H9 (cell line): ENCODE results near the gene PLCH1. TPM values are rescaled to one million over a fixed set of nuclear protein-coding genes. Genes with fewer than 3 reads are reported as not detected.

ENCODE experiments used
- DNase-seq: peaks from one replicate; pipeline ENCODE4 v3.0.0-alpha.2; 2017
- H2AFZ ChIP-seq: one replicate; pipeline ENCODE4 v1.6.1; 2013; ENCODE audit warnings: mild to moderate bottlenecking, low read length, control low read depth, moderate library complexity
- H2AK5ac ChIP-seq: 2 replicates; pipeline ENCODE4 v1.6.1; 2013; ENCODE audit warnings: low read length, control low read depth, mixed read lengths; ENCODE audit not compliant: insufficient read length
- H2BK120ac ChIP-seq: one replicate; pipeline ENCODE4 v1.6.1; 2013; ENCODE audit warnings: low read depth, mild to moderate bottlenecking, low read length, control low read depth, inconsistent platforms; ENCODE audit not compliant: poor library complexity, severe bottlenecking
- H2BK12ac ChIP-seq: 2 replicates; pipeline ENCODE4 v1.6.1; 2013; ENCODE audit warnings: low read length, control low read depth, mixed read lengths, low read depth; ENCODE audit not compliant: insufficient read length
- H2BK15ac ChIP-seq: 2 replicates; pipeline ENCODE4 v1.6.1; 2013; ENCODE audit warnings: low read depth, low read length, control low read depth
- H2BK20ac ChIP-seq: one replicate; pipeline ENCODE4 v1.6.1; 2013; ENCODE audit warnings: low read depth, mild to moderate bottlenecking, low read length, control low read depth, inconsistent platforms; ENCODE audit not compliant: poor library complexity, severe bottlenecking
- H2BK5ac ChIP-seq: 2 replicates; pipeline ENCODE4 v1.6.1; 2013; ENCODE audit warnings: low read length, control low read depth, mixed read lengths; ENCODE audit not compliant: insufficient read length
- H3K14ac ChIP-seq: 2 replicates; pipeline ENCODE4 v1.6.1; 2013; ENCODE audit warnings: low read length, control low read depth; ENCODE audit not compliant: insufficient read depth
- H3K18ac ChIP-seq: 2 replicates; pipeline ENCODE4 v1.6.1; 2013; ENCODE audit warnings: low read depth, mild to moderate bottlenecking, mixed read lengths, low read length, control low read depth; ENCODE audit not compliant: insufficient read length
- H3K23ac ChIP-seq: 2 replicates; pipeline ENCODE4 v1.6.1; 2013; ENCODE audit warnings: low read length, control low read depth, mixed read lengths, low read depth; ENCODE audit not compliant: insufficient read length
- H3K23me2 ChIP-seq: 2 replicates; pipeline ENCODE4 v1.6.1; 2013; ENCODE audit warnings: low read depth, mild to moderate bottlenecking, mixed read lengths, low read length, control low read depth; ENCODE audit not compliant: insufficient read length, poor library complexity, severe bottlenecking
- H3K27ac ChIP-seq: 2 replicates; pipeline ENCODE4 v1.5.1; 2013; ENCODE audit warnings: low read length, control low read depth, mixed read lengths, low read depth; ENCODE audit not compliant: insufficient read length
- H3K27me3 ChIP-seq: 2 replicates; pipeline ENCODE4 v1.6.1; 2013; ENCODE audit warnings: low read length, control low read depth, inconsistent platforms; ENCODE audit not compliant: insufficient read depth
- H3K4ac ChIP-seq: 2 replicates; pipeline ENCODE4 v1.6.1; 2013; ENCODE audit warnings: low read depth, mild to moderate bottlenecking, control low read depth, inconsistent platforms, low read length, moderate library complexity
- H3K4me1 ChIP-seq: 2 replicates; pipeline ENCODE4 v1.6.1; 2013; ENCODE audit warnings: low read length, control low read depth, inconsistent platforms; ENCODE audit not compliant: insufficient read depth
- H3K4me2 ChIP-seq: 2 replicates; pipeline ENCODE4 v1.6.1; 2013; ENCODE audit warnings: low read length, control low read depth, mixed read lengths; ENCODE audit not compliant: insufficient read length, insufficient read depth
- H3K56ac ChIP-seq: 2 replicates; pipeline ENCODE4 v1.6.1; 2013; ENCODE audit warnings: low read depth, mild to moderate bottlenecking, mixed read lengths, low read length, control low read depth; ENCODE audit not compliant: insufficient read length
- H3K79me1 ChIP-seq: 2 replicates; pipeline ENCODE4 v1.6.1; 2013; ENCODE audit warnings: low read depth, mild to moderate bottlenecking, moderate library complexity, low read length, control low read depth, inconsistent platforms; ENCODE audit not compliant: insufficient read depth, poor library complexity, severe bottlenecking
- H3K79me2 ChIP-seq: 2 replicates; pipeline ENCODE4 v1.6.1; 2013; ENCODE audit warnings: low read length, control low read depth, inconsistent platforms; ENCODE audit not compliant: insufficient read depth
- H3K9ac ChIP-seq: 2 replicates; pipeline ENCODE4 v1.6.1; 2013; ENCODE audit warnings: low read length, control low read depth, mixed read lengths; ENCODE audit not compliant: insufficient read length; ENCODE audit errors: extremely low read depth
- H3K9me3 ChIP-seq: one replicate; pipeline ENCODE4 v1.6.1; 2013; ENCODE audit warnings: low read depth, low read length, inconsistent platforms; ENCODE audit not compliant: control insufficient read depth
- H3T11ph ChIP-seq: one replicate; pipeline ENCODE4 v1.6.1; 2013; ENCODE audit warnings: mild to moderate bottlenecking, low read length, control low read depth, inconsistent platforms
- H4K20me1 ChIP-seq: one replicate; pipeline ENCODE4 v1.6.1; 2013; ENCODE audit not compliant: control insufficient read depth, insufficient read length, insufficient read depth
- H4K5ac ChIP-seq: 2 replicates; pipeline ENCODE4 v1.6.1; 2013; ENCODE audit warnings: low read depth, mild to moderate bottlenecking, mixed read lengths, low read length, control low read depth; ENCODE audit not compliant: insufficient read length
- H4K8ac ChIP-seq: replicated peaks from 2 replicates; pipeline ENCODE4 v1.6.1; 2013; ENCODE audit warnings: low read length, control low read depth, mixed read lengths, low read depth; ENCODE audit not compliant: insufficient read length
- H4K91ac ChIP-seq: 2 replicates; pipeline ENCODE4 v1.6.1; 2013; ENCODE audit warnings: low read depth, mild to moderate bottlenecking, moderate library complexity, mixed read lengths, low read length, control low read depth; ENCODE audit not compliant: insufficient read length
- H3K27ac Mint-ChIP-seq, 3 experiments: 2 replicates in 2 of 3; 3 replicates in 1 of 3; pipeline ENCODE4 v1.8.0; 2020 to 2021; ENCODE audit warnings: mixed read lengths in 3 of 3, mild to moderate bottlenecking in 1 of 3, moderate library complexity in 1 of 3
- H3K27me3 Mint-ChIP-seq: 2 replicates; pipeline ENCODE4 v1.8.0; 2021; ENCODE audit warnings: low read depth, mild to moderate bottlenecking, moderate library complexity, mixed read lengths
- H3K36me3 Mint-ChIP-seq, 3 experiments: 2 replicates in 2 of 3; 3 replicates in 1 of 3; pipeline ENCODE4 v1.8.0; 2020 to 2021; ENCODE audit warnings: low read depth in 3 of 3, mixed read lengths in 3 of 3; ENCODE audit not compliant: insufficient read depth in 1 of 3
- H3K4me1 Mint-ChIP-seq, 2 experiments: 2 replicates each; pipeline ENCODE4 v1.8.0; 2020; ENCODE audit warnings: mixed read lengths in 2 of 2
- H3K4me3 Mint-ChIP-seq, 2 experiments: 2 replicates in 1 of 2; 3 replicates in 1 of 2; pipeline ENCODE4 v1.8.0; 2020 to 2021; ENCODE audit warnings: mild to moderate bottlenecking in 2 of 2, mixed read lengths in 2 of 2, moderate library complexity in 1 of 2
- H3K9me3 Mint-ChIP-seq, 2 experiments: 2 replicates in 1 of 2; 3 replicates in 1 of 2; pipeline ENCODE4 v1.8.0; 2020; ENCODE audit warnings: mild to moderate bottlenecking in 2 of 2, mixed read lengths in 2 of 2, moderate library complexity in 1 of 2
- WGBS: extraction: QIAGEN DNeasy Blood & Tissue Kit; methylation state at CpG from one replicate; pipeline ENCODE4 v1.1.7; 2013; ENCODE audit warnings: missing lambda C conversion rate, low lambda C conversion rate, mixed read lengths; ENCODE audit not compliant: insufficient read length; ENCODE audit errors: extremely low coverage; 5-methylcytosine and 5-hydroxymethylcytosine counted together
- total RNA-seq: library from RNA; stranded (reverse); gene quantifications from 2 replicates; pipeline ENCODE4 v1.2.1, GENCODE V29; 2021
- TF ChIP-seq, protein P1 (sequence below): fragments of 200-600 bp; sonication (generic); conservative IDR thresholded peaks from 3 replicates; pipeline ENCODE4 v1.8.0; 2021; ENCODE audit warnings: antibody characterized with exemption, mild to moderate bottlenecking

The PLCH1 gene
- total RNA-seq, 1 experiment from 2014 or later: 19.0 TPM

DNA sequence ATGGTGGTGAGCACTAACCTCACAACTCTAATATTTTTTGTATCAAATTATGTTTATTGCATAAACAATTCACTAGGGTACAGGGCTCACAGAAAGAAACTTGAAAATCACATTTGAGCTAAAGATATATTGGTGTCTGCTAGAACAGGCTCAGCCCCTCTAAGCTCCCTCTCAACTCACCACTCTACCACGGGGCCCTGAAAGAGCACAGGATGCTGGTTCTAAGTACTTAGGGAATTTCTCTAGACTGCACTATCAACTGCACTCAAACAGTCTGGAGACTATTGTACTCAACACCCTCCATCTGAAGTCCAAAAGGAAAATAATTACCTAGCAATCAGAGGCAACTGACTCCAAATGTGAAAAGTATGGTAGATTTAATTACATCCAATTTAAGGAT lies 352.7 kb downstream of the PLCH1 start:
- Mint-ChIP-seq H3K27me3 (no peaks in the 10 kb centered on the region), H3K27ac (no peak overlapping the region), H3K4me3 (no peak overlapping the region), H3K36me3 (peaks cover 8 to 11% (median 10%) of the 10 kb centered on the region in 3 experiments; a peak in 5 of 7 replicates), H3K9me3 (peaks cover 8 to 16% of the 10 kb centered on the region in 2 experiments; a peak in 4 of 5 replicates), H3K4me1 (peaks cover 2 to 3% of the 10 kb centered on the region in 2 experiments; a peak in 2 of 4 replicates)
- no peak overlapping the region for H3K56ac ChIP-seq
- TF ChIP-seq, protein P1, sequence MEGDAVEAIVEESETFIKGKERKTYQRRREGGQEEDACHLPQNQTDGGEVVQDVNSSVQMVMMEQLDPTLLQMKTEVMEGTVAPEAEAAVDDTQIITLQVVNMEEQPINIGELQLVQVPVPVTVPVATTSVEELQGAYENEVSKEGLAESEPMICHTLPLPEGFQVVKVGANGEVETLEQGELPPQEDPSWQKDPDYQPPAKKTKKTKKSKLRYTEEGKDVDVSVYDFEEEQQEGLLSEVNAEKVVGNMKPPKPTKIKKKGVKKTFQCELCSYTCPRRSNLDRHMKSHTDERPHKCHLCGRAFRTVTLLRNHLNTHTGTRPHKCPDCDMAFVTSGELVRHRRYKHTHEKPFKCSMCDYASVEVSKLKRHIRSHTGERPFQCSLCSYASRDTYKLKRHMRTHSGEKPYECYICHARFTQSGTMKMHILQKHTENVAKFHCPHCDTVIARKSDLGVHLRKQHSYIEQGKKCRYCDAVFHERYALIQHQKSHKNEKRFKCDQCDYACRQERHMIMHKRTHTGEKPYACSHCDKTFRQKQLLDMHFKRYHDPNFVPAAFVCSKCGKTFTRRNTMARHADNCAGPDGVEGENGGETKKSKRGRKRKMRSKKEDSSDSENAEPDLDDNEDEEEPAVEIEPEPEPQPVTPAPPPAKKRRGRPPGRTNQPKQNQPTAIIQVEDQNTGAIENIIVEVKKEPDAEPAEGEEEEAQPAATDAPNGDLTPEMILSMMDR: no peak
- no peak overlapping the region for H2BK120ac ChIP-seq
- no peak overlapping the region for H3T11ph ChIP-seq
- no peaks in the 10 kb centered on the region for H3K79me1 ChIP-seq
- no peaks in the 10 kb centered on the region for H3K79me2 ChIP-seq
- H3K9ac ChIP-seq: no peak overlapping the region
- no peak overlapping the region for H4K5ac ChIP-seq
- no peaks in the 10 kb centered on the region for H3K27me3 ChIP-seq
- H4K91ac ChIP-seq: no peak overlapping the region
- WGBS: no CpG with 5 or more reads among the region's 1 CpG
- no peak overlapping the region for H2BK20ac ChIP-seq
- no peak overlapping the region for H3K18ac ChIP-seq
- no peak overlapping the region for H2AFZ ChIP-seq
- H3K27ac ChIP-seq: no peak overlapping the region
- H4K20me1 ChIP-seq: no peaks in the 10 kb centered on the region
- H2BK15ac ChIP-seq: no peak overlapping the region
- no peak overlapping the region for H4K8ac ChIP-seq
- no peak overlapping the region for H3K4me2 ChIP-seq
- no peak for DNase-seq
- no peak overlapping the region for H2AK5ac ChIP-seq
- H2BK12ac ChIP-seq: no peak overlapping the region
- no peaks in the 10 kb centered on the region for H3K9me3 ChIP-seq
- H3K23ac ChIP-seq: no peak overlapping the region
- H3K23me2 ChIP-seq: no peaks in the 10 kb centered on the region
- H2BK5ac ChIP-seq: no peak overlapping the region
- no peaks in the 10 kb centered on the region for H3K4me1 ChIP-seq
- no peak overlapping the region for H3K4ac ChIP-seq
- no peak overlapping the region for H3K14ac ChIP-seq
